PFSK-1 (cell line): ENCODE measurements around the gene PRRG3.
A peak's percentile ranks its signal among the peaks of the same experiment; 100 is the strongest.

ENCODE experiments used
- FOXP2 ChIP-seq: optimal IDR thresholded peaks from 2 replicates; pipeline ENCODE3; 2011; ENCODE audit warnings: borderline replicate concordance, control low read depth, inconsistent platforms; ENCODE audit not compliant: insufficient read depth; ENCODE audit errors: extremely low read length, extremely low read depth
- POLR2AphosphoS5 ChIP-seq: IDR thresholded peaks from 2 replicates; pipeline ENCODE4 v1.6.1; 2012; ENCODE audit warnings: low read depth, mild to moderate bottlenecking, control low read depth, low read length, moderate library complexity
- SIN3A ChIP-seq: IDR thresholded peaks from 2 replicates; pipeline ENCODE4 v1.6.1; 2012; ENCODE audit warnings: mild to moderate bottlenecking, low read length, moderate library complexity, borderline replicate concordance; ENCODE audit not compliant: insufficient read depth
- TAF1 ChIP-seq: IDR thresholded peaks from 2 replicates; pipeline ENCODE4 v1.6.1; 2012; ENCODE audit warnings: low read length, control low read depth, borderline replicate concordance; ENCODE audit not compliant: insufficient read depth
- TF ChIP-seq, protein P1 (sequence below), 2 experiments: IDR thresholded peaks; 2 replicates each; pipeline versions ENCODE4 v1.6.1 to v1.8.0; 2011 to 2012; ENCODE audit warnings: low read depth in 2 of 2, low read length in 2 of 2, control low read depth in 1 of 2, inconsistent platforms in 1 of 2, mild to moderate bottlenecking in 1 of 2, moderate library complexity in 1 of 2; ENCODE audit not compliant: insufficient read depth in 1 of 2

The PRRG3 gene

DNA sequence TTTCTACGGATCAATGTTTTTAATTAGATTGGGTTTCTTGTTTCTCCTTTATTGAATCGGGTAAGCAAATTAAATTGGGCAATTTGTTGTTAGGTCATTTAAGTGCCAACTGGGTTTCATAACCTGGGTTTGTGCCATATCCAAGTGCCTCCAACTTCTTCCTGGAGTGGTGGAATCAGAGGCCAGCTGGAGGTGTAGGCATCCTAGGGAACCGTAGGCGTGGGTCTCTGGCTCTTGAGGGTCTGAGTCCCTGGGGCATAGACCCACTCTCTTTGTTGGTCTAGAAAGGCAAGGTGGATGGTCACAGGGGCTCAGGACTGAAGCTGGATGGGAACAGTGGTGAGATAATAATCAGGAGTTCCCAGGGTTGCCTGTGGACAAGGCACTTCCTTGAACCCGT lies 57.6 kb downstream of the PRRG3 start:
- TF ChIP-seq TAF1 (no peak), FOXP2 (no peak), POLR2AphosphoS5 (no peak), SIN3A (no peak)
- TF ChIP-seq, protein P1, sequence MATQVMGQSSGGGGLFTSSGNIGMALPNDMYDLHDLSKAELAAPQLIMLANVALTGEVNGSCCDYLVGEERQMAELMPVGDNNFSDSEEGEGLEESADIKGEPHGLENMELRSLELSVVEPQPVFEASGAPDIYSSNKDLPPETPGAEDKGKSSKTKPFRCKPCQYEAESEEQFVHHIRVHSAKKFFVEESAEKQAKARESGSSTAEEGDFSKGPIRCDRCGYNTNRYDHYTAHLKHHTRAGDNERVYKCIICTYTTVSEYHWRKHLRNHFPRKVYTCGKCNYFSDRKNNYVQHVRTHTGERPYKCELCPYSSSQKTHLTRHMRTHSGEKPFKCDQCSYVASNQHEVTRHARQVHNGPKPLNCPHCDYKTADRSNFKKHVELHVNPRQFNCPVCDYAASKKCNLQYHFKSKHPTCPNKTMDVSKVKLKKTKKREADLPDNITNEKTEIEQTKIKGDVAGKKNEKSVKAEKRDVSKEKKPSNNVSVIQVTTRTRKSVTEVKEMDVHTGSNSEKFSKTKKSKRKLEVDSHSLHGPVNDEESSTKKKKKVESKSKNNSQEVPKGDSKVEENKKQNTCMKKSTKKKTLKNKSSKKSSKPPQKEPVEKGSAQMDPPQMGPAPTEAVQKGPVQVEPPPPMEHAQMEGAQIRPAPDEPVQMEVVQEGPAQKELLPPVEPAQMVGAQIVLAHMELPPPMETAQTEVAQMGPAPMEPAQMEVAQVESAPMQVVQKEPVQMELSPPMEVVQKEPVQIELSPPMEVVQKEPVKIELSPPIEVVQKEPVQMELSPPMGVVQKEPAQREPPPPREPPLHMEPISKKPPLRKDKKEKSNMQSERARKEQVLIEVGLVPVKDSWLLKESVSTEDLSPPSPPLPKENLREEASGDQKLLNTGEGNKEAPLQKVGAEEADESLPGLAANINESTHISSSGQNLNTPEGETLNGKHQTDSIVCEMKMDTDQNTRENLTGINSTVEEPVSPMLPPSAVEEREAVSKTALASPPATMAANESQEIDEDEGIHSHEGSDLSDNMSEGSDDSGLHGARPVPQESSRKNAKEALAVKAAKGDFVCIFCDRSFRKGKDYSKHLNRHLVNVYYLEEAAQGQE (IDR thresholded peaks at IDR 0.05; ENCODE audit: insufficient read depth in 1 of 2, low read depth in 2 of 2, low read length in 2 of 2) = no peak

DNA sequence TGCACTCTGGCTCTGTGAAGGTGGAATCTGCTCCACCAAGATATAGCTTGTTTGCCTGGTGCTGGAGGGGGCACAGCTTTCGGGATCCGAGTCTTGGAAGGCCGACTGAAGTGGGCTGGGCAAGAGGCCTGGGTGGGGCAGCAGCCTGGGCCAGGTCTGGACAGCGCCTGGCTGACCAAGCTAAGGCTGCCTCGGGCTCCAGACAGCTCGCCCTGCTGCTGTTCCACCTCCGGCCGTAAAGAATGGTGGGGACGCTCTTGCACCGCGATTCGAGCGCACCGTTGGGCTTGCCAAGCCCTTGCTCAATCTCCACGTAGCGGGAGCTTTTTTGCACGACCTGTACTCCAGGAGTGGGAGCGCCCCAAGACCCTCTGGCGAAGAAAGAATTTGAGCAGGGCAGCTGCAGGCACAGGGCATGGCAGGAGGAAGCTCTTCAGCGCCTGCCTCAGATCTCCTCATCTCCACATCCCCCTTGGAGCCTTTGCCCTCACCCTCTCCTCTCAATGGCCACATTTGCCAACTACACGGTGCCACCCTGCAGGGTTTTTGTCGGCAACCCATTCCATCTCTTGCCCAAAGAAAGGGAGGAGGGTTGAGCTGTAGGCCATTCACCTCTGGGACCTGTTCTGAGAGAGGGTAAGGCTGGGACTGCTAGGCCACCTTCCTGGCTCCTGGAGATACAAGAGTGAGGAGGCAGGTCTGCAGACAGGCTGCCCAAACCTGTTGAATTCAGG lies 58.2 kb downstream of the PRRG3 start:
- TF ChIP-seq, protein P1 (IDR thresholded peaks at IDR 0.05; ENCODE audit: insufficient read depth in 1 of 2, low read depth in 2 of 2, low read length in 2 of 2) = peak; percentile 58 to 84; a peak in 3 of 4 replicates
- no peak for TF ChIP-seq TAF1

DNA sequence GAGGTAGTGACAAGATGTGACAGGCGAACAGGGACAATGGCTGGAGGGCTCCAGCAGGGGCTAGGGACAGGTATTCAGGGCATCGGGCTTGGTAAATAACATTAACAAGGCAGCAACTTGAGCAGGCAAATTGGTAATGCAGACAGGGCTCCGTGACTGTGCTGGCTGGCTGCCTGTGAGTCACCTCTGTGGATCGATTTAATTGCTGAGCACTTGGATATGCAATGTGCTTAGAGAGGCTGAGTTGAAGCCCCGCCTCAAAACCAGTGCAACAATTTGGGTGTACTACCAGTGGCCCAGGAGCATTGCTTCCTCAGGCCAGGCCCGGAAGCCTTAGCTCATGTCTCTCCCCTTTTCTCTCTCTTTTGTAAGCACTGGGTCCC lies 58.8 kb downstream of the PRRG3 start:
- TF ChIP-seq POLR2AphosphoS5 (no peak), SIN3A (no peak), TAF1 (no peak), FOXP2 (no peak)
- TF ChIP-seq, protein P1 (IDR thresholded peaks at IDR 0.05; ENCODE audit: insufficient read depth in 1 of 2, low read depth in 2 of 2, low read length in 2 of 2) = no peak

DNA sequence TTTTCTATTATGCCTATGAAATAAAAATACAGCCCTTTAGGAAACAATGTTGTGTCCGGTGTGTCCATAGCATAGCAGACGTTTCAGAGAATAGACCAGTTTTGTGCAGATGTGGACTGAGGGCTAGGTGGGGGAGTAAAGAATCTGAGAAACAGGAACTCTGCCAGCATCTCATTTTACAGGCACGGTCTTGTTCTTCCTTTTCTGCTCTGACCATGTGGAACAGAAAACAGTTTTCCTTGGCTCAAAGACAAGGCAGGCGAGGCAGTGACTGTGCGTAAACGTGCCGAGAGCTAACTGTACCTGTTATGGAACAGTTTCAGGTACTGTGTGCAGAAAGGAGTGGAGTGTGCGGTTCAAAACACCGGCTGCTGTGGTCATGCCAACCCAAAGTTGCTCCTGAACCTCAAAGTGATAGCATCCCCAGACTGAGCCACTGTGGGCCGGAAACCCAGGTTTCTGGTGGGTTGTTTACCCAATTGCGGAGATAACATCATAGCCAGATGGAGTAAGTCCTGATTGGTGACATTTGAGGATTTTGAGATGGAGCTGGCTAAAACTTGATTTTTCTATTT lies 59.5 kb downstream of the PRRG3 start:
- TF ChIP-seq TAF1 (no peak), SIN3A (no peak), POLR2AphosphoS5 (no peak), FOXP2 (no peak)
- TF ChIP-seq, protein P1 (IDR thresholded peaks at IDR 0.05; ENCODE audit: insufficient read depth in 1 of 2, low read depth in 2 of 2, low read length in 2 of 2) = no peak
